Epithelial cell of prostate (primary cell): ENCODE data around the gene CGREF1.

ENCODE experiments used
- DNase-seq: peaks from one replicate; pipeline ENCODE4 v3.0.0-alpha.2; 2011; ENCODE audit warnings: low read depth, low spot score
- H3K27ac ChIP-seq: fragments of 450-650 bp; 2 replicates; pipeline ENCODE4 v1.5.1; 2017; ENCODE audit warnings: mild to moderate bottlenecking

CGREF1 gene

GRCh38 chr2:27054721-27055120, 64.2 kb downstream of the CGREF1 start:
- no peak for DNase-seq
- no peak overlapping the region for H3K27ac ChIP-seq

- no peak for DNase-seq
- no peak overlapping the region for H3K27ac ChIP-seq
Measured at GRCh38 chr2:27053776-27054175, 65.2 kb downstream of the CGREF1 start.

GRCh38 chr2:27053321-27053720, 65.6 kb downstream of the CGREF1 start:
- no peak for DNase-seq
- no peak overlapping the region for H3K27ac ChIP-seq

- DNase-seq, result no peak
- H3K27ac ChIP-seq, result peak overlapping the region; percentile 76
Measured at GRCh38 chr2:27051902-27052645, 66.9 kb downstream of the CGREF1 start.

GRCh38 chr2:27050996-27051901, 67.7 kb downstream of the CGREF1 start, which contains the start of gene AGBL5:
AGBL5 (plus strand) TSS chr2:27051668; CDS start chr2:27052959, 1,291 bp downstream.
- peak within 1 kb of the TSS; percentile 76 for H3K27ac ChIP-seq
- DNase-seq, result peak; percentile 60
